GM18868 (cell line): Measurements from ENCODE around the gene DDX24.
"Not testable (repeated sequence)": the region's sequence is repeated elsewhere in the genome, so short reads cannot be mapped to it uniquely, and the experiment has no call there.

Source experiments
- ATAC-seq: cut with Tn5 transposase; IDR thresholded peaks from one replicate; pipeline ENCODE4 v1.9.1; 2021; ENCODE audit warnings: mild to moderate bottlenecking, moderate library complexity; ENCODE audit not compliant: unreplicated experiment

DDX24 gene

DNA sequence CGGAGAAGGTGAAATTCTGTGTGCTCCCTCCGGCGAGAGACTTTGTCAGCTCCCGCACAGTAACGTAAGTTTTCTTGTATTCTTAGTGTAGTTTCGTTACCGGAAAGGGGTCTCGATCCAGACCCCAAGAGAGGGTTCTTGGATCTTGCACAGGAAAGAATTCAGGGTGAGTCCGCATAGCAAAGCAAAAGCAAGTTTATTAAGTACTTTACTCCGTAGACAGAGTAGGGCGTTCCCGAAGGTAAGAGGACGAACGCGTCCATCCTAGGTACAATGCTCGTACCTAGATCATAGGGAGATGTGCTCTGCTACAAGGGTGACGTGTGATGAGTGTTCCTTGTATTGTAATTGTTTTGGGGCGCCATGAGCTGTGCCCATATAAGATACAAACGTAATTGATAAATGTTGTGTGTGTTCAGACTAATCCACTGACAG lies 401 bp upstream of the DDX24 start:
- ATAC-seq = peak; percentile 28

DNA sequence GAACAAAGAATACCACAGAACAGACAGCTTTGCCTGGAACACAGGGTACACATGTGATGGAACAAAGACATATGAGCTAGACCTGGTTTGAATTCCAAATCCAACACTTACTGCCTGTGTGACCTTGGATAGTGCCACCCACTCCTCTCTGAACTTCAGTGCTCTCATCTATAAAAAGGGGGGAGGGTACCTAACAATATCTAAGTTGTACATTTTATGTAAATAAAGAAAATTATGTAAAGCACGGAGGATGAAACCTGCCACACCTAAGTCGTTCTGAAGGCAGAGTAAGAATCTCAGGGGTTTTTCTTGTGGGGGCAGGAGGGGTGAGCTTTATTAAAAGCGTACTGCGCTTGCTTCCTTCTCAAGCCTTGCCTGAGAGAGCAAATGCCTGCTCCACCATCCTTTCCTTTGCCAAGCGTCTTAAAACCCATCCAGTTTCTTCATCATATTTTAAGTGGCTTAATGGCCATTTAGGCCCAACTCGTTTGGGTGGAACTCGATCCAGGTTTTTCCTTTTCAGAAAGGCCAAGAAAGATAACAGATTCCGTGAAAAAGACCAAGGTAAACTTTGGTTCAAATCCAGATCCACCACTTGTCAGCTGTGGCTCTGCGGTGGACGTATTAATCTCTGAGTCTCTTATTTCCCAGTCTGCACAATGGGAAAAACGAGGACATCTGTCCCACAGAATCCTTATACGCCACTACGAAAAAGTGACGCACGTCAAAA lies 946 bp downstream of the DDX24 start:
- ATAC-seq = no peak

DNA sequence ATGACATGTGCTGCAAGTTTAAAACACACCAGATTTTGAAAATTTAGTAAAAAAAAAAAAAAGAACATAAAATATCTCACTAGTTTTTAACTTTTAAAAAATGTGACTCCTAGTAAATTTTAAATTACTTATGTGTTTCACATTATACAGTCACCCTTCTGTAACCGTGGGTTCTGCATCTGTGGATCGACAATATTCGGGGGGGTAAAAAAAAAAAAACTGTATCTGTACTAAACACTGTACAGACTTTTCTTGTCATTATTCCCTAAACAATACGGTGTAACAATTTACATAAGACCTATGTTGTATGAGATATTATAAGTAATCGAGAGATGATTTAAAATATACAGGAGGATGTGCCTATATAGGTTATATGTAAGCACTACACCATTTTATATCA lies 3.2 kb downstream of the DDX24 start:
- no peak for ATAC-seq

DNA sequence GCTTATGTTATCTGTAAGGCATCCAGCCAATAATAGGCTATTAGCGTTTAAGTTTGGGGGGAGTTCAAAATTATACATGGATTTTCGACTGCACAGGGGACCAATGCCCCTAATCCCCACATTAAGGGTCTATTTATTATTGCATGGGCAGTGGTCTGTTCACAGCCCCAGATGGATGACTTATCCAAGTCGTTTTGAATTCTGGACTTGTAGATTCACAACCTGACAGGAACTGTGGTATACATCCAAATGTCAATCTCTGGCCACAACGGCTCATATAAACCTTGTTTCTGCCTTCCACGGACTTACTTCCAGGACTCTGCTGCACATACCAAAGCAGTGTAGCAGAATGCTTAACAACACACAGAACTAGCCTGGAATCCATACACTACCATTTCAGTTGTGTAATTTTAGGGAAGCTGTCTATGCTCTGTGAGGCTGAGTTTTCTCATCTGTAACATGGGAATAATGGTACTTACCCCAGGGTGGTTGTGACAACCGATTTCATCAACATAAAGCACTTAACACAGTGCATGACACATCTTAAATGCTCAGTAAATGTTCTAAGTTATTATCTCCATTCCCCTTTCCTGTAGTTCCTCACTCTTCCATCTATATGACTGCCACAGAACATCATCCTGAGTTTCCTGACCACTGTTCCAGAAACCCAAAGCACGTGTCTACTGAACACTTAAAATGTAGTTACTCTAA lies 3.7 kb downstream of the DDX24 start:
- ATAC-seq = no peak

DNA sequence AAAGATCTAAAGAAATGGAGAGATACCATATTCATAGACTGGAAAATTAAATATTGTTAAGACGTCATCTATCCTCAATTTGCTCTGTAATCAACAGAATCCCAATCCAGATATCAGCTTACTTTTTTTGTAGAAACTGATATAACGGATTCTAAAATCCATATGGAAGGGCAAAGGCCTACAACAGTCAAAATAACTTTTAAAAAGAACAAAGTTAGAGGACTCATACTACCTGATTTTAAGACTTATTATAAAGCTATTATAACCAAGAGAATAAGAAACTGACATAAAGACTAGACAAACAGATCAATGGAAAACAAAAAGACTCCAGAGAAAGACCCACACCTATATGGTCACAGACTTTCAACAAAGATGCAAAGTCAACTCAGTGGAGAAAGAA lies 6.0 kb downstream of the DDX24 start:
- no peak for ATAC-seq

DNA sequence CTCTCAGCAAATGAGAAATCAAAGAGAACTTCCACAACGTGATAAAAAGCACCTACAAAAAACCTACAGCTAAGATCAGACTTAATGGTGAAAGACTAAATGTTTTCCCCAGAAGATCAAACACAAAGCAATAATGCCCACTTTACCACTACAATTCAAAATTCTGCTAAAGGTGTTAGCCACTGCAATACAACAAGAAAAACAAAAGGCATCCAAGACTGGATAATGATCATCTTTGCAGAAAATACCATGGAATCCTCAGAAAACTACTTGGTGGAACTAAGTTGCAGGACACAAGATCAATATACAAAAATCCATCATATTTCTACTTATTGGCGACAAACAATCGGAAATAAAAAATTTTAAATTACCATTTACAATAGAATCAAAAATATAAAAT lies 6.5 kb downstream of the DDX24 start:
- ATAC-seq = no peak

DNA sequence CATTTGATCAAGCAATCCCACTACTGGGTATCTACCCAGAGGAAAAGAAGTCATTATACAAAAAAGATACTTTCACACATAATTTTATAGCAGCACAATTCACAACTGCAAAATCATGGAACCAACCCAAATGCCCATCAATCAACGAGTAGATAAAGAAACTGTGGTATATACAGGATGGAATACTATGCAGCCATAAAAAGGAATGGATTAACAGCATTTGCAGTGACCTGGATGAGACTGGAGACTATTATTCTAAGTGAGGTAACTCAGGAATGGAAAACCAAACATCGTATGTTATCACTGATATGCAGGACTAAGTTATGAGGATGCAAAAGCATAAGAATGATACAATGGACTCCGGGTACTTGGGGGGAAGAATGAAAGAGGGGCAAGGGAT lies 8.9 kb downstream of the DDX24 start:
- ATAC-seq = not testable (repeated sequence)

DNA sequence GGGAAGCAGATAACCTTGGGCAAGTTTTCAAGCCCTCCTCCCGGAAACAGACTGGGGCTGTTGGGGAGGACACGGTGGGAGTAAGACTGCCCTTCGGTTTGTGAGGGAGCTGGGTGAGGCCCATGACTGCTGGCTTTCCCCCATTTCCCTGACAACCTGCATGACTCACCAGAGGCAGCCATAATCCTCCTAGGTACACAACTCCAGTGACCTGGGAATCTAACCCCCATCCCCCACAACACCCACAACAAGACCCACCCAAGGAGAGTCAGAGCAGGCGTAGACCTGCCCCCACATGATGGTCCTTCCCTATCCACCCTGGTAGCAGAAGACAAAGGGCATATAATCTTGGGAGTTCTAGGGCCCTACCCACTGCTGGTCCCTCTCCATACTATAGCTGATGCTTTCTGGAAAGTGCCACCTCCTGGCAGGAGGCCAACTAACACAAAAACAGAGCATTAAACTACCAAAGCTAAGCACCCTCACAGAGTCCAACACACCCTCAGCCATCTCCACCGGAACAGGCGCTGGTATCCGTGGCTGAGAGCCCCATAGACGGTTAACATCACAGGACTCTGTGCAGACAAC lies 14.8 kb downstream of the DDX24 start:
- ATAC-seq = no peak

DNA sequence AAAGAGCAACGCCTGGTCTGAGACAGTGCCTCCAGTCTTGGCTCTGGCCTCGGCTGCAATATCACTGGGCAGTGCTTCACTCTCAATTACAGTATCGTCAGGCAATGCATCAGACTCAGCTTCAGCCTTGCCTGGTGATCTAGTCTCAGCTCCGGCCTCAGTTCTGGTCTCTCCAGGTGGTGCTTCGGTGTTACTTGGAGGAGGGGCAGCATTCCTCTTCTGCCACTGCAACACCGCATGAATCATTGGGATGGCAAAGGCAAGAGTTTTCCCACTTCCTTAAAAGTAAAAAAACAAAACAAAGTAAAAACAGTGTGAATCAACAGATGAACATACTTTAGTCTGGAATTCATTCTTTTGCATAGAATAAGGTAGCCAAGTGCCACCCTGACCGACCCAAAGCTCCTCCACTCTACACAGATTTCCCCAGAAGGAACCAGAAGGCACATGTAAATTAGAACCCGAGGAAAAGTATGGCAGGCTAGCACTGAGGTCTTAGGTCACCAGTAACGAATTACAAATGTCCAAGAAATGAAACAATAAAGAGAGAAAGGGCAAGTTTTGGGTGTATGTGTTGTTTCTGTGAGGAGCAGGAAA lies 18.6 kb downstream of the DDX24 start:
- ATAC-seq = no peak

DNA sequence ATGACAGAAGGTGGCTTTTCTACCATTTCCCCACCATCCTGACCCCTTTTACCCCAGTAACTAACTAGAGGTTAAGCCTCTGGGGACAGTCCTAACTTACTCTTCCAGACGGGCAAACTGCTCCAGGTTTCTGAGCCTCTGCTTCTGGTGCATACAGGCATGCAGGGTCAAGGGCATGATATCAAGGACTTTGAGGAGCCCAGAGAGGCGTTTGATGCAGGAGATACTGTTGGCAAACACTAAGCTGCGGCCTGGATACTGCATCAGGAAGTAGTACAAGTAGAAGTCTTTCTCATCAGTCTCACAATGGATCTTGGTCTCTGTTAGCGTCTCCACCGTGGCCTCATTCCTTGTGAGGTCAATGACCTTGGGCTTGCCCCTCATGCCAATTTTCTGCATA lies 21.0 kb downstream of the DDX24 start:
- no peak for ATAC-seq

DNA sequence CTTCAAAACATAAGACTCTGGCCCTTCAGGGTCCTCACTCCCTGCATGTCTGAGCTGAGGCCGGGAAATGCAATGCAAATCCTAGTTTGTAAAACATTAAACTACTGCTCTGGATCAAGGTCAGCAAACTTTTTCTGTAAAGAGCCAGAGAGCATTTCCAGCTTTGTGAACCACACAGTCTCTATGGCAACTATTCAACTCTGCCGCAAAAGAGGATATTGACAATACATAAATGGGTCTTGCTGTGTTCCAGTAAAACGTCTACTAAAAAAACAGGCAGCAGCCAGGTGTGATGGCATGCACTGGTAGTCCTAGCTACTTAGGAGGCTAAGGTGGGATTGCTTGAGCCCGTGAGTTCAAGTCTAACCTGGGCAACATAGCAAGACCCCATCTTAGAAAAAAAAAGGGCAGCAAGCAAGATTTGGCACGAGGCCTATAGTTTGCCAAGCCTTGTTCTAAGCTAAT lies 22.3 kb downstream of the DDX24 start:
- ATAC-seq = no peak

DNA sequence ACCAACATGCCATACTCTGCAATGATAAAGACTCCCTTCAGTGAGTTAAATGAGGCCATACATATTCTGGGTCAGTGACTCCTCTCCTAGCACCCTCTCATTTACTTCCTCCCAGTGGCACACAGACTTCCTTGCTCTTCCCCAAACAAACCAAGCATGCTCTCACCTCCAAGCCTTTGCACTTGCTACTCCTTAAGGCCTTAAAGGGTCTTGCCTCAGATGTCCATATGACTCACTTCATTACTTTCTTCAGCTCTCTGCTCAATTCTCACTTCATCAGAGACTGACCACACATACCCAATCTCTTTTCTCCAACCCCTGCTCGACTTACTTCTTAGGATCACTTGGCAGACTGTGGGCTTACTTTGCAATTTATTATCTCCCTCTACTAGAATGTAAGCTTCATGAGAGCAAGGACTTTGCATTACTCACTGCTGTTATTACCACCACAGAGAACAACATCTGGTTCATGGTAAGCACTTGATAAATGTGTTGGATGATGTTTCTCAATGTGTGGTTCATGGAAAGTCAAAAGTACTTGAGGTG lies 22.8 kb downstream of the DDX24 start:
- ATAC-seq = no peak

DNA sequence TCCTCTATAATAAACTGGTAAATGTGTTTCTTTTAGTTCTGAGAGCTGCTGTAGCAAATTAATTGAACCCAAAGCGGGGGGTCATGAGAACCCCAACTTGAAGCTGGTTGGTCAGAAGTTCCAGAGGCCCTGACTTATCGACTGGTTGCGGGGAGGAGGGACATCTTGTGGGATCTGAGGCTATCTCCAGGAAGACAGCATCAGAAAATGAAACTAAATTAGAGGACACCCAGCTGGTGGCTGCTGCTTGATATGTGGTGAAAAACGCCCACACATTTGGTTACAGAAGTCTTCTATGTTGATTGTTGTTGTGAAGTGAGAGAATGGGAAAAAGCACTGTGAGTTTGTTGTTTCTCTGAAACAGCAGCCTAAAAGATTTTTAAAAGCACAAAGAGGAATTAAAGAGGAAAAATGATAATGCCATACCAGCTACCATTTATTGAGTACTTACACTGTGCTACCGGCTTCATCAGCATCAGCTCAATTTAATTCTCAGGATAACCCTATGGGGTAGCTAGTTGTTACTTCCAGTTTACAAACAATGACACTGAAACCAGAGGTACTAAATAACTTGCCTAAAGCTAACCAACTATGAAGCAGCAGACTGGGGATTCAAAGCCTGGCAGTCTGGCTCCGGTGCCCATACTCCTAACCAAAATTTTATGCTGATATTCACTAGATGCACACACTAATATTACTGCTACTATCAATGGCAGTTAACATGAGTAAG lies 24.3 kb downstream of the DDX24 start:
- ATAC-seq = peak; percentile 69

DNA sequence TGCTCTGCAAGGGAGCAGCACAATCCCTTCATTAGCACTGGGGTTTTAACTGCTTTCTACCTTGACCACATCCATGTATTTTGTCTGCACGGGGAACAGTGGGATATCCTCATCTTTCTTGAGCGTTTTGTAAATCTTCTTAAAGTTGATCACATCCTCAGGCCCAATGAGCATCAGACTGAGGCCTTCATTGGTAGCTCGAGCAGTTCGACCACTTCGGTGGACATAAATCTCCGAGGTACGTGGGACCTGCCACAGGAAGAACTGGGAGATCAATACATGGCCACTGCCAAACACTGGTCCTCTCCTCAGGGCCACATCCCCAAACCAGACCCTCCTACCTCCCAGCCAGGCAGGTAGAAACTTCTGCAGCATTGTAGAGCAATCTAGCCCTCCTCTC lies 26.1 kb downstream of the DDX24 start:
- no peak for ATAC-seq

DNA sequence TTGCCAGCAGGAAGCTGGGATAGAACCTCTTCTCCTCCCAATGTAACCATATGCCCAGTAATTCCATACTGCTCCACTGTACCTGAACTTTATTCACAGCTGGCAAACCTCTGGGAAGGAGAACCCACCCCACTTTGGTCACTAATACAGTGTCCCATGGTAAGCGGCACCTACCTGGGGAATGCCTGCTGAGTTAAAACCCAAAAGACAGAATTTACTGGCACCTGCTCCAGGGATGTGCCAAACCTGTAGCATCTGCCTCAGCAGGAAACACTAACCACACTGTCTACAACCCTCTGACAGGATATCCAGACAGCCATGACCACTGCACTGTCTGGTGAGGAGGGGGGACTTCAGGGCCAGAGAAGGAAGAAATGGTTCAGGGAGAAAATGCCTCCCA lies 26.6 kb downstream of the DDX24 start:
- no peak for ATAC-seq

DNA sequence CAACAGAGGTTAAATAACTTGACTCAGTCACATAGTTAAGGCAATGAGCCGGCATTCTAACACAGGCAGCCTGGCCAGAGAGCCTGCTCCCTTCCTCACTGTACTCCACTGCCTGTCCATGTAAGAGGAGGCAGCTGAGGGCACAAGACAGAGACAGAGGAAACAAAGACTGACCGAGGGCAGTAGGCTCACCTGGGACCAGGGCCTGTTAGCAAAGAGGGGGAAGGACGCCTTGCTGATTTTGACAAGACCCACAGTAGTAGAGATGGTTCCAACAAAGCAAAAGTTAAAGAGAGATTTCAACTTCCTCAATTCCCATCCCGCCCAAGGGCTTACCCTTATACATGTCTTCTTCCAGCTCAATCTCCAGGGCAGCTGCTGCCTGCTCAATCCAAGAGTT lies 28.3 kb downstream of the DDX24 start:
- no peak for ATAC-seq

DNA sequence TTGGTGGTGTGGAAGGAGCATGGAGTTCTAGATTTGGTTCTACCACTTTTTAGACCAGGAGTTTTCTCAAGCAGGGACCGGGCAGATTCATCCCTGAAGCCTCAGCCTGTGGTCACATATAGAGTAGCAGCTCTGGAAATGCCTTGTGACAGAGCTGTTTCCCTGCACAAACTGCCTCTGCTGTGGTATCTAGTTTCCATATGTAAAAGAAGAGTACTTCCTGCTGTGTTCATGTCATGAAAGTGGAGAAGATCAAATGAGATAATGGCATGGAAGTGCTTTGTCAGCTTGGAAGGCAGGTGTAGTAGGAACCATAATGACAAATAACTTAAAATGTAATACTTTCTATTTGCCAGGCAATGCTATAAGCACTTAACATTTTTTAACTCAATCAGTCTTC lies 28.8 kb downstream of the DDX24 start:
- ATAC-seq = no peak

DNA sequence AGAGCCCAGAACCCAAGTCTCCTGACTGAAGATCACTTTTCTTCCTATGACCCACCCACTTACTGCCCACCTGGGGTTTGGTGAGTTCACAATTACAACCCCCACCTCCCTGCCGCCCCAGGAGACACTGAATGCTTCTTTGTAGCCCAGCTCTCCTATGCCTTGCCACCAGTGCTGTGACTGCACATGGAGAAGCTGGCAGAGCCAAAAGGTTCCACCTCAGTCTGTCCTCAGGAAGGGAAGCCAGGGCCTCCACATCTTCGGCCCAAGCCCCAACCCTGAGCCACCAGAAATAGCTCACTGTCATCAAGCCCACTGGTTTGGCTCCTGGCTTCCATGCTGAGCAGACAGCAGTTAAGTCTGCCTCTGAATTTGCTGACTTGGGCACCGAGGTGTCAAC lies 29.2 kb downstream of the DDX24 start:
- no peak for ATAC-seq

DNA sequence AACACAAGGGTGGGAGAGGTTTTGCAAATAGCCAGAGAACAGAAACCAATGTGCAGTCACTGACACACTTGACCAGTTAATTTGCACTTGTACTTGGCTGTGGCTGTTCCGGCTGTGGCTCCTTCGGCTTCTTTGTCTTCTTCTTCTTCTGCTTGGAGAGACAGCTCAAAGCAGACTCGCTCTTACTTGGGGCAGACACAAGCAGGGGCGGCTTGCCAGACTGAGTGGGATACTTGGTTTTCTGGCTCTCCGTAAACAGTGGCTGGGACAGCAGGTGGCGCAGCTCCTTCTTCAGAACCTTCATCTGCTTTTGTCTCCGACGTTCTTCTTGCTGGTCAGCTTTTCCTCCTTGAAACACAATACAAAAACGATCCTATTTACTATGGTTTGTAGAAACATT lies 29.9 kb downstream of the DDX24 start:
- ATAC-seq = no peak

DNA sequence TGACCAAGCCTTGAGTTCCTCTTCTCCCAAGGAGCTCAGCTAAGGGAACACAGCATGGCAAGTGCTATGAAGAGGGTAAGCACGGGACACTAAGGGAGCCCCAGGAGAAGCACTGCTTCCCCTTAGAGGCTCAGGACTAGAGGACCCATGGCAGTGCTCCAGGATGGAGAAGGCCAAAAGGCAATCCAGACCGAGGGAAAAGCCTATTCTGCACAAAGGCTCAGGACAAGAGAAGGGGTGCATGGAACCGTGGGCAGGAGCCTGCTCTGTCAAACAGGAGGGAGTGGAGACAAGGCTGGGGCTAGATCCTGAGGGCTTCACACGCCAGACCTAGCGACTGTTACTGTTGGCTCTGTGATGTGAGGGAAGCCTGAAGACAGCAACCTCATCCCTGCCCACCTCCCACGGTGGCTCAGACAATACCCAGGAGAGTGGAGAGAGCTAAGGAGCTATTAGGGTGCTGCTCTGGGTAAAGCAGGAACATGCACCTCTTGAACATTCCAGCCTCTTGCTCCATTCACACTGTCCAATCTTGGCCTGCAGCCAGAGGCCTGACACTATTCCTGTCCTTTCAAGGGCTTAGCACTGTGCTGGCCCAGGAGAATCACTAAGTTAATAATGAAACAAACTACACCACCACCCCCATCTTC lies 30.6 kb downstream of the DDX24 start:
- ATAC-seq = no peak
